HG03025 (cell line): ENCODE data around the gene JPH2.
"Not testable (repeated sequence)": the region's sequence is repeated elsewhere in the genome, so short reads cannot be mapped to it uniquely, and the experiment has no call there.

Experiments used
- ATAC-seq: cut with Tn5 transposase; IDR thresholded peaks from one replicate; pipeline ENCODE4 v1.9.1; 2021; ENCODE audit warnings: mild to moderate bottlenecking, moderate library complexity; ENCODE audit not compliant: unreplicated experiment, low FRiP score

Gene JPH2

DNA sequence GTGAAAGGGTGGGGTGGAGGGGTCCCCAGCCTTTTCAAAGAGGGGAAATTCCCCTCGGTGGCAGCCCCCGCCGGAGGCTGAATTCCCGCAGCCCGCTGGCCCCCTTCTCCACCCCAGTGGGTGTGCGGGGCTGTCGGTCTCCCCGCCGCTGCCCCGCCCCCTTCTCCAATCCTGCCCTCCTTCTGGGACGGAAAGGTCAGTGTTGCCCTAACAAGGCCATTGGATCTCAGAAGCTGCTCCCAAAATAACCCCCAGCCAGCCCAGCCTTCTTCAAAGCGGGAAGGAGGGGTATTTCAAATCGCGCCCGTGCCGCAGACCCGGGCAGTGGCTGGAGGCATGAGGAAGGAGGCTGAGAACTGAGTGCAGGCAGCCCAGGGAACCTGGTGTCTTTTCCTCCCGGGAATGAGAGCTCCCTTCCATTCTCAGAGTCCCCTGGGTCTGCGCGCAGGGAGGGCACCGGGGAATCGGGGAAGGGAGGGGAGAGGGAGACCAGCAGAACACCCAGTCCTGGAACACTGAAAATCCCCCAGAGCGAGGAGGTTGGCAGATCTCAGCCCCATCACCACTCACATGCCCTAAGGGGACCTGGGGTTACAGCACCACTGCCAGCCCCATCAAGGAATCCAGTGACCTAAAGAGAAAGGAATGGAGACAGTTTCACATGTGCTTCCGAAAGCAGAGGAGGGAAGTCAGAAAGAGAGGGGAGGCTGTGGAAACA, at the start of gene JPH2:
TSS of gene JPH2 (minus strand) at position 135 of the 718 bp plus-strand sequence. CDS start 483 bp downstream, outside the sequence.
- ATAC-seq: no peak

- no peak for ATAC-seq
Measured at GRCh38 chr20:44235702-44236101, 48.7 kb upstream of the JPH2 start.

DNA sequence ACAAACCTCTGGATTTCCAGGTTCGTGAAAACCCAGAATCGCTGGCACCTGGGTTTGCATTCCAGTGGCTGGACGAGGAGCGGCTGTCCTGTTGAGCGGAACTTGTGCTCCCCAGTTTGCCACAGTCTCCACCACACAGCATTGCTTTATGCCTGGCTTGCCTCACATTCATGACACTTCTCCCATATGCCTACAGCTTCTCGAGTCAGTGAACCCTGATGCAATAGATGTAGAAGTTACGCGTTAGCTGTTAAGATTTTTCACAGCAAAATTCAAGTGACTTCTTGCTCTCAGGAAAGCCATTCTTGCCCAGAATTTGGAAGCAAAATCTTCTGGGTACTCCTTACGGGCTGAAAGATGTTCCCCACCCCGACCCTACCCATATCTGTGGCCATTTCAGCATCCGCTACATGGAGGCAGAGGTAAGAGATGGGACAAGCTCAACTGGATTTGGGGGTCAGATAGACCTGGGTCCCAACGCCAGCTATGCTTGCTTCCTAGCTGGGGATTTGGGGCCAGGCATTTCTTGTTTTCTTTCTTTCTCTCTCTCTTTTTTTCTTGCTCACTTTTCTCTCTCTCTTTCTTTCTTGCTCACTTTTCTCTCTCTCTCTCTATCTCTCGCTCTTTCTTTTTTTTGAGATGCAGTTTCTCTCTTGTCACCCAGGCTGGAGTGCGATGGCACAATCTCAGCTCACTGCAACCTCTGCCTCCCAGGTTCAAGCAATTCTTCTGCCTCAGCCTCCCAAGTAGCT, 47.8 kb upstream of the JPH2 start:
- ATAC-seq: no peak

GRCh38 chr20:44233436-44234016, 46.5 kb upstream of the JPH2 start:
- ATAC-seq: no peak

DNA sequence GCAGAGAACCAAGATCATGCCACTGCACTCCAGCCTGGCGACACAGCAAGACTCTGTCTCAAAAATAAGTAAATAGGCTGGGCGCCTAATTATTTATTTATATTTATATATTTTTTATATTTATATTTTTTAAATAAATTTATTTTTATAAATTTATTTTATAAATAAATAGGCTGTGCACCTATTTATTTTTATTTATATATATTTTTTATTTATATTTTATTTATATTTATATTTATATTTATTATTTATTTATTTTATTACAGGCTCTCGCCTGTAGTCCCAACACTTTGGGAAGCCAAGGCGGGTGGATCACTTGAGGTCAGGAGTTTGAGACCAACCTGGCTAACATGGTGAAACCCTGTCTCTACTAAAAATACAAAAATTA, 45.5 kb upstream of the JPH2 start:
- ATAC-seq: not testable (repeated sequence)

- ATAC-seq: no peak
Measured at GRCh38 chr20:44231713-44232468, 44.9 kb upstream of the JPH2 start.

- no peak for ATAC-seq
Measured at GRCh38 chr20:44231193-44231592, 44.2 kb upstream of the JPH2 start.

- no peak for ATAC-seq
Measured at GRCh38 chr20:44228465-44229258, 41.7 kb upstream of the JPH2 start.

DNA sequence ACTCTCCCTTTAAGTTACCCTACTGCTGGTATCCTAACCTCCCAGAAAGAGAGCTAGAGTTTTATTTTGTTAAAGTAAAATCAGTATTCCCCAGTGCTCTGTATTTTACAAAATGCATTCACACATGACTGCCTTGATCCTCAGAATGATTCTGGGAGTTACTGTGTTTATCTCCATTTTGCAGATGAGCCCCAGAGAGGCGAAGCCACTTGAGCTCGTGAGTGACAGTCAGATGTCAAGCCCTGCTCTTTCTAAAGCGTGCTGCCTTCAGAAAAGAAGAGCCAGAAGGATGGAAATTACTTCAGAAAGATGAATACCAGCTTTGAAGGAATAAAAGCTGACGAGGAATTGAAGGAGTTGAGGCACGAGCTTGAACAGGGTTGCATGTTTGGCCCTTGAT, 37.6 kb upstream of the JPH2 start:
- ATAC-seq: no peak

- ATAC-seq: no peak
Measured at GRCh38 chr20:44223721-44224120, 36.7 kb upstream of the JPH2 start.

DNA sequence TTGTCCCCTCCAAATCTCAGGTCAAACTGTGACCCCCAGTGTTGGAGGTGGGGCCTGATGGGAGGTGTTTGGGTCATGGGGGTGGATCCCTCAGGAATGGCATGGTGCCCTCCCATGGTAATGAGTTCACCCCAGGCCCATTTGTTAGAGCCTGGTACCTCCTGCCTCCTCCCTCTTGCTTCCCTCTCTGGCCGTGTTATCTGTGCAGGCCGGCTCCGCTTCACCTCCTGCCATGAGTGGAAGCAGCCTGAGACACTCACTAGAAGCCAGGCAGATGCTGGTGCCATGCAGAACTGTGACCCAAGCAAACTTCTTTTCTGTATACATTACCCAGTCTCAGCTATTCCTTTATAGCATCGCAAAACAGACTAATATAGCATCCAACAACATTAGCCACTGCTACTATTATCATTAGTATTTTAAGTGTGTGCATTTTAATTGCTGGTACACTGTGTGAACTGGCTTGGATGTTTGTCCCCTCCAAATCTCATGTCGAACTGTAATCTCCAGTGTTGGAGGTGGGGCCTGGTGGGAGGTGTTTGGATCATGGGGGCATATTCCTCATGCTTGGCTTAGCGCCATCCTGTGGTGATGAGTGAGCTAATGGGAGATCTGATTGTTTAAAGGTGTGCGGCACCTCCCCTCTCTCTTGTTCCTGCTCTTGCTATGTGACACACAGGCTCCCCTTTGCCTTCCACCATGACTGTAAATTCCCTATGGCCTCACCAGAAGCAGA, 35.8 kb upstream of the JPH2 start:
- no peak for ATAC-seq

DNA sequence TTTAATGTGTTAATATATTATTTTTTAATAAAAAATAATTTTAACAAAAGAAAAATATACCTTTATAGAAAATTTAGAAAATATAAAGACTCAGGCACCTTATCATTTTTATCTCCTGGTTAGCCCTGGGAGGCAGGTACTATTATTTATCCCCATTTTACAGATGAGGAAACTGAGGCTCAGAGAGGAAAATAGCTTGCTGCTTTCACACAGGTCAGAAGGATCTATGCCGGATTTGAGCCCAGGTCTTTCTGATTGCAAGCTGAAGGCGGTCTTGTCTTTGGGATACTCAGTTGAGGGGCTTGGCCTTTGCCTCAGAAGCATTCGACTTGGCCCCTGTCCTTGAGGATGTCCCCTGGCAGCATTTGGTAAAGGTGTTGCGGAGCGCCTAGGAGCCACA, 35.0 kb upstream of the JPH2 start:
- ATAC-seq: no peak

GRCh38 chr20:44221368-44221954, 34.5 kb upstream of the JPH2 start:
- ATAC-seq: no peak

- ATAC-seq: no peak
Measured at GRCh38 chr20:44219791-44220190, 32.8 kb upstream of the JPH2 start.

DNA sequence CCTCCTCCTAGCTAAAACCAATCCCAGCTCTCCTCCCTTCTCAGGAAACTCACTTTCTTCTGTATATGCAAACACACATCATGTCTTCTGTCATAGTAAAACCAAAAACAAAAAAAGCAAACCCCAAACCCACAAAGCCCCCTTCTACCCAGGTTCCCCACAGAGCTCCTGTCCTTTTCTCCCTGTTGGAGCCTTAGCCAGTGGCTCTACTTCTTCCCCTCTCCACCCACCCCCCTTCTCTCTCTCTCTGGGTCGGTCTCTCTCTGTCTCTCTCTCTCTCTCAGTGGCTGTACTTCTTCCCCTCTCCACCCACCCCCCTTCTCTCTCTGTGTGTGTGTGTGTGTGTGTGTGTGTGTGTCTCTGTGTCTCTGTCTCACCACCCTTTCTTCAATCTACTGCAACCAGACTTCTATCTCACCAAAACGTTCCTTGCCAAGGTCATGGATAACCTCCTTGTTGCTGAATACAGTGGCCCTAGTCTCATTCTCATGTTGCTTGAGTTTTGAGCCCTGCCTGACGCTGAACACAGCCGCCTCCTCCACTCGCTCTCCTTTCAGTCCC, 32.3 kb upstream of the JPH2 start:
- no peak for ATAC-seq

- ATAC-seq: no peak
Measured at GRCh38 chr20:44218446-44218845, 31.5 kb upstream of the JPH2 start.

DNA sequence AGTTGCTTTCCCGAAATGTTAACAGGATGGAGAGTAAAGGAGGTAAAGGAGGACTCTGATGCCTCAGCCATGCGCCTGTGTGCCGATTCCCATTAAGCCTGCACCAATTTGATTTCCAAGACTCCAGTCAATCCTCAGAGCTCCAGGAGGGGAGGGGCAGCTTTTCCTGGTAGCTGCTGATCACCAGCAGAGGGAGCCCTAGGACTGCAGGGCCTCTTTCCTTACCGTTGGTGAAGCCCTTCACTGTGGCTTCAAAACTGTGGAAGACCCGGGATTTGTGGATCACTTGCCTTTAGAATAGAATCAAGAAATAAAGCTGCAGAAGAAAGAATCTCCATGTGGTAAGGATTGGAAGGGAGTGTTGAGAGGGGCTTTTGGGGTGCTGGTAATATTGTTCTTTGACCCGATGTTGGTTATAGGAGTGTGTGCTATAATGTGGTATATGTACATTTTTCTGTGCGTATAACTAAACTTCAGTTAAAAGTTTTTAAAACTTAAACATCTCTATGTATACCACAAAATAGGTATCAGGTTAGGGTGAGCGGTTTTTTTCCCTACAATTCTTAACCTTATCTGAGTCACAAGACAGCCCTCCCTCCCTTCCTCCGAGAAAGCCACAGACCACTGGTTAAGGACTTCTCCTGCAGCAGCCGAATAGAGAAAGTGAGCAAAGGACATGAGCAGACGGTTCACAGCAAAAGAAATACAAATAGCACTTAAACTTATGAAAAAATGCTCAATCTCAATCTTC, 30.5 kb upstream of the JPH2 start:
- ATAC-seq: no peak

- ATAC-seq: no peak
Measured at GRCh38 chr20:44215125-44215524, 28.1 kb upstream of the JPH2 start.
